Testis (tissue), 2 donors: ENCODE results near the gene ROBO1.

Source experiments
- CTCF ChIP-seq, 3 experiments: fragments of 450-650 bp in 2 of 3; fragments of 200-600 bp in 1 of 3; sonication (generic) in 1 of 3; IDR thresholded peaks; one replicate each; pipeline ENCODE4 v1.5.1; 2016 to 2019; ENCODE audit warnings: antibody characterized with exemption in 3 of 3, mild to moderate bottlenecking in 2 of 3, moderate library complexity in 1 of 3
- POLR2A ChIP-seq: fragments of 450-650 bp; IDR thresholded peaks from one replicate; pipeline ENCODE4 v1.6.1; 2017; ENCODE audit warnings: antibody characterized with exemption, mild to moderate bottlenecking, moderate library complexity

GRCh38 chr3:79200456-79200855 is 567.3 kb downstream of the ROBO1 start:
- TF ChIP-seq CTCF (IDR thresholded peaks at IDR 0.05) (no peak), POLR2A (no peak)
